Measurements from ENCODE around the gene FRYL.
"Not testable (repeated sequence)": the region's sequence is repeated elsewhere in the genome, so short reads cannot be mapped to it uniquely, and the experiment has no call there.

FRYL gene

DNA sequence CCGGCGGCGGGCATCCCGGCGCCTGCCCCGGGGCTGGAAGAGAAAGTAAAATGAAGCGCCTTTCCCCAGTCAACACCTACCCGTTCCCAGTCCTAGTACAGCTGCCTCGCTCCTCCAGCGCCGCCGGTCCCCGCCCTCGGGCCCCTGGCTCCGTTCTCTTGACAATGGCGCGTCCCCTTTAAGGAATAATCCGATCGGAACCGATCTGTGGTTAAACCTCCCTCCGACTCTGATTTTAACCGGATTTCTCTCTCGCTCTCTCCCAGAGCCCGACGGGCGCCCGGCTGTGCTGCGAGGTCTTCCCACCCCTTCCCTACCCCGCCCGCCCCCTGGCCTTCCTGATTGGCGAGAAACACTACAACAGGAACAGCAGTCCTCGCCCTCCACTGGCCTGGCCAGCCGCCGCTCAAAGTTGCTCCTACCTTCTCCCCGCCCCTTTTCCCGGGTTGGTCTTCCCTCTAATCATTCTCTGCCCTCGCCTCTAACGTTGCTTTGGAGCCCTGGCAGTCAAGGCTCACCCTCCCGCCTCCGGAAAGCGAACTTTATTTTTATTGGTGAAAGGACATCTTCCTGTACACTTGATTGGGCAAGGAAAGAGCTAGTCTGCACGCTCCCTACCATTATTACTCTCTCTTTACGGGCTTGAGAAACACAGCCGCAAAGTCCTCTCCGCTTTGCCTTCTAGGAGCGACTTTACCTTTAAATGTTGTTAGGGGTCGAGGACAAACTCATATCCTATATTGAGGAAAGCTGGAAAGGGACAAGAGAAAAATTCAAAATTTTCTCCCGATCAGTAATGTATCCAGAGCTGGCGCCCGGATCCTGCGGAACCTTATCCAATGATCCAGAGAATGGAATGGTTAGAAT lies at the start of gene FRYL:
Gene FRYL, minus strand, starts transcription at position 282 of the 867 bp plus-strand sequence. CDS start 145,869 bp downstream, outside the sequence.
- FAIRE-seq, result peak; percentile 99

- no peak for FAIRE-seq
These were observed 47.5 kb upstream of the FRYL start for GRCh38 chr4:48827622-48828021.

DNA sequence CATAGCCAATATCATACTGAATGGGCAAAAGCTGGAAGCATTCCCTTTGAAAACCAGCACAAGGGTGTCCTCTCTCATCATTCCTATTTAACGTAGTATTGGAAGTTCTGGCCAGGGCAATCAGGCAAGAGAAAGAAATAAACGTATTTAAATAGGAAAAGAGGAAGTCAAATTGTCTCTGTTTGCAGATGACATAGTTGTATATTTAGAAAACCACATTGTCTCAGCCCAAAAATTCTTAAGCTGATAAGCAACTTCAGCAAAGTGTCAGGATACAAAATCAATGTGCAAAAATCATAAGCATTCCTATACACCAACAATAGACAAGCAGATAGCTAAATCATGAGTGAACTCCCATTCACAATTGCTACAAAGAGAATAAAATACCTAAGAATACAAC lies 41.4 kb upstream of the FRYL start:
- not testable (repeated sequence) for FAIRE-seq

GRCh38 chr4:48816971-48817370 lies 36.9 kb upstream of the FRYL start:
- FAIRE-seq, result no peak

- not testable (repeated sequence) for FAIRE-seq
These were observed 36.2 kb upstream of the FRYL start for GRCh38 chr4:48816297-48816696.

DNA sequence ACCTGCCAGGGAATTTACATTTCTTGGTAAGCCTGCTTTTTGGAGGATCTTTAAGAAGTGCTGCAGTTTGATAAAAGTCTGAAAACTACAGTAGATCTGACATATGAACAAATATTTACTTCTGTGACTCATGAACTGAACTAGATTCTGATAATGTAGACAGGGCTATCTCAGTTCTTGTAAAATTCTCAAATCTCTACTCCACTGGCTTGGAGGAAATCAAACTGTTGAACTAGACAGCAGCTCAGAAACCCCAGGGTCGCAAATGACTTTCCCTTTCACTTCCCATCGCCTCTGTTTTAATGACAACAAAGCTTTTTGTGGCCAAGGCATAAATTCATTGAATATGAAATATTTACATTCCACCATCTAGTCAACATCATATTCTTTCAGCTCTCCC lies 35.4 kb upstream of the FRYL start:
- FAIRE-seq, result no peak

- FAIRE-seq, result no peak
These were observed 33.9 kb upstream of the FRYL start for GRCh38 chr4:48813964-48814363.

DNA sequence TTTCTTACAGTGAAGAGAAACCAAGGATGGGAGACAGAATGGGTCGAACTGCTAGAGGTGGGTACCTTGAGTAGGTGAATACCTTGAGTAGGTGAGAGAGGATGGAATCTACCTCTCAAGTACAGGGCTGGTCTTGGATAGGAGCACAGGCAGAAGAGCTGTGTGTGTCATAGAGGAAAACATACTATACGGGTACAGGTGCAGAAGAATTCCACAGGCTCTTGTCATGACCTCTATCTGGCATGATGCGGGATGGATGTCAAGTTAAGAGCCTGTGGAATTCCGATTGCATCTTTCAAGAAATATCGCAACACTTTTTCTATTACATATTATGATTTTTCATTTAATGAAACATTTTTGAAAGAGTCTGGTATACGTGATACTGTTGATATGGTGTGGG lies 32.8 kb upstream of the FRYL start:
- no peak for FAIRE-seq

DNA sequence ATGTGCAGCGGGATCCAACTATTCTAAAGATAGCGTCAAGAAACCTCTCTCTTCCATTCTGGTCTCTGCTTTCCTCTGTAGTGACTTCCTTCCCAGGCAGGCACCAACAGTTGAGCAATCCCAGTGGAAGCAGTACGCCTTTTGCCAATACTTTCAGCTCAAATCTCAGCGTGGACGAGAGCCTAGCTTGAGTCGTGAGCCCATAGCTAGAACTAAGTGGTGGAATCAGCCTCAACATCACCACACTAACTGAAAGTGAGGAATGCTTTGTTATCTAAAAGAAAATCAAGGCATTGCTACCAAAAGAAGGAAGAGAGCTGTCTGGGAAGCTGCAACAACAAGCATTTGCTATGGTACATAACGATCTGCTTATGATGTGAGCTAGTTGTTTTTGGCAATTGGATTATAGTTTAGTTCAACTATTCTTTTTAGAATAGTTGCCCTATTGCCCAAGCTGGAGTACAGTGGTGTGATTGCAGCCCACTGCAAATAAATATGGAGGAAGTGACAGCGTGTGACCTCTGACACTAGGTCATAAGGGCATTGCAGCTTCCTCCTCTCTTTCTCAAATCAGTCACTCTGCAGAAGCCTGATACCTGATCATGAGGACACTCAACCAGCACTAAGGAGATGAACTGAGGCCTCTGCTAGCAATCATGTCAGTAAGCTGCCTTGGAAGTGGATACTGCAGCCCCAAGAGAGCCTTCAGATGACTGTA lies 24.7 kb upstream of the FRYL start:
- no peak for FAIRE-seq

GRCh38 chr4:48801016-48801715 lies 21.1 kb upstream of the FRYL start:
- FAIRE-seq, result no peak

DNA sequence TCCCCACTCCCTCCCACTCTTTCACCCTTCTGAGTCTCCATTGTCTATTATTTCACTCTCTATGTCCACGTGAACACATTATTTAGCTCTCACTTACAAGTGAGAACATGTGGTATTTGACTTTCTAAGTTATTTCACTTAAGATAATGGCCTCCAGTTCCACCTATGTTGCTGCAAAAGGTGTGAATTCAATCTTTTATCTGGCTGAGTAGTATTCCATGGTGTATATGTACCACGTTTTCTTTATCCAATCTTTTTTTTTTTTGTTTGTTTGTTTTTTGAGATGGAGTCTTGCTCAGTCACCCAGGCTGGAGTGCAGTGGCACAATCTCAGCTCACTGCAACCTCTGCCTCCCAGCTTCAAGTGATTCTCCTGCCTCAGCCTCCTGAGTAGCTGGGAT lies 20.1 kb upstream of the FRYL start:
- not testable (repeated sequence) for FAIRE-seq

- FAIRE-seq, result no peak
These were observed 19.1 kb upstream of the FRYL start for GRCh38 chr4:48799157-48799556.

- FAIRE-seq, result no peak
These were observed 18.0 kb upstream of the FRYL start for GRCh38 chr4:48798117-48798516.

GRCh38 chr4:48796927-48797679 lies 17.0 kb upstream of the FRYL start:
- no peak for FAIRE-seq

- no peak for FAIRE-seq
These were observed 16.3 kb upstream of the FRYL start for GRCh38 chr4:48796191-48796926.

GRCh38 chr4:48795108-48795507 lies 15.0 kb upstream of the FRYL start:
- no peak for FAIRE-seq

GRCh38 chr4:48792348-48793006 lies 12.4 kb upstream of the FRYL start:
- FAIRE-seq, result no peak

DNA sequence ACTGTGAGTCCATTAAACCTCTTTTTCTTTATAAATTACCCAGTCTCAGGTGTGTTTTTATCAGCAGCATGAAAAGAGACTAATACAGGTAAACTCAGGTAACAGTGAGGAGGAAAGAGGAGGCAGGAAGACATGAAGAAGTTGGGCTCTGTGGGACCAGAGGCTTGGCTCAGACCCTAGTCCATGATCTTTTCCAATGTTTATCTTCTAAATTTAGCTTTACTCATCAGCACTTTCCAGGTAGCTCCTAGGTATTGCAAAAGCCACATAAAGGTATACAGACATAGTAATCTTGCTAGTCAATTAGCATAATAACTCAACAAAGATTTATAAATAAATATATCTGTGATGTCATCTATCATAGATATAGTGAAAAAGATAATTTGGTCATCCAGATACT lies 11.2 kb upstream of the FRYL start:
- no peak for FAIRE-seq

DNA sequence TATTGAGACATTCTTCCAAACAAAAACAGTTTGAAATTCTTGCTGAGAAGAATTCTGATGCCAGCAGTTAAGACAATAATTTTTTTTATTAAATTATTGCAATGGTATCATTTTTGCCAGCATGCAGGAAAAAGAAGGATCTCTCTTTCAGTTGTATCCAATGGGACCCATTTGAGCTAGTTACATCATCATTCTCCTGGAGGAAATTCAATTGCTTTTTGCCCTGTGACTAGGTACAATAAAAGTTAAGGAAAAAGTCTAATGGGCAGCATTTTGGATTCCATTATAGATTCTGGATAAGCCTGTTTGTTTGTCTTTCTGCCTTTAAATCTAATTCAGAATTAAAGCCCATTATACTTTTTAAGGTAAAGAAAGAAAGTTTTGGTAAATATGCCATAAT lies 10.5 kb upstream of the FRYL start:
- FAIRE-seq, result no peak

DNA sequence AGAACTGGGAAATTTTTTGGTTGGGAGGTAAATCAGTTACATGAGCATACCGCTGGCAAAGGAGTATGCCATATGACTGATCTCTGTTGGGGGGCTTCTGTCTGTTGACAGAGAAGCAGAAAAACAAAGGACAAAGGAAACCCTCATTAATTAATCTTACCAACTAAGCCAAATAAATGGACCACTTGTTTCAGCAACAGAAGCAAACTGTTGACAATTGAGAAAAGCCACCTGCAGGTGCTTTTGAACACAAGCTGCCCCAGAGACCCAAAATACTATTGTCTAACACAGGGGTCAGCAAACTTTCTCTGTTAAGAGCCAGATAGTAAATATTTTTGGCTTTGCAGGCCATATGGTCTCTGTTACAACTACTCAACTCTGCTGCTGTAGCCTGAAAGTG lies 7.0 kb upstream of the FRYL start:
- no peak for FAIRE-seq

GRCh38 chr4:48786549-48786948 lies 6.5 kb upstream of the FRYL start:
- no peak for FAIRE-seq

- FAIRE-seq, result no peak
These were observed 5.2 kb upstream of the FRYL start for GRCh38 chr4:48785302-48785701.

Data from A204.1 (cell line).